GM12873 (cell line): Measurements from ENCODE around the gene RNF13.
A peak's percentile ranks its signal among the peaks of the same experiment; 100 is the strongest.

ENCODE experiments used
- TF ChIP-seq, protein P1 (sequence below): IDR thresholded peaks from 2 replicates; pipeline ENCODE4 v1.5.1; 2012; ENCODE audit warnings: low read depth, mild to moderate bottlenecking, moderate library complexity, low read length, control low read depth; ENCODE audit not compliant: insufficient read depth; ENCODE audit errors: missing control alignments

RNF13 gene

DNA sequence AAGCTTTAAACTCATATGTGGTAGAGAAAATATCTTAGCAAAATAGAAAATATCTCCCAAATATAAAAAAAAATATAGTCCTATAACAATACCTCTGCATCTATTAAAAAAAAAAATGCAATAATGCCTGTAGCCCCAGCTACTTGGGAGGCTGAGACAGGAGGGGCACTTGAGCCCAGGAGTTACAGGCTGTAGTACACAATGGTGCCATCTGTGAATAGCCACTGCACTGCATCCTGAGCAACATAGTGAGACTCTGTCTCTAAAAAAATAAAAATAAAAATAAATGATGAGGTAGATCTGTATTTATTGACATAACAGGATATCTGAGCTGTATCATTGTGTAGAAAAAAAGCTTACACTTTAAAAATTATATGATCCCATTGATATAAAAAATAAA lies 87.3 kb downstream of the RNF13 start:
- TF ChIP-seq, protein P1, sequence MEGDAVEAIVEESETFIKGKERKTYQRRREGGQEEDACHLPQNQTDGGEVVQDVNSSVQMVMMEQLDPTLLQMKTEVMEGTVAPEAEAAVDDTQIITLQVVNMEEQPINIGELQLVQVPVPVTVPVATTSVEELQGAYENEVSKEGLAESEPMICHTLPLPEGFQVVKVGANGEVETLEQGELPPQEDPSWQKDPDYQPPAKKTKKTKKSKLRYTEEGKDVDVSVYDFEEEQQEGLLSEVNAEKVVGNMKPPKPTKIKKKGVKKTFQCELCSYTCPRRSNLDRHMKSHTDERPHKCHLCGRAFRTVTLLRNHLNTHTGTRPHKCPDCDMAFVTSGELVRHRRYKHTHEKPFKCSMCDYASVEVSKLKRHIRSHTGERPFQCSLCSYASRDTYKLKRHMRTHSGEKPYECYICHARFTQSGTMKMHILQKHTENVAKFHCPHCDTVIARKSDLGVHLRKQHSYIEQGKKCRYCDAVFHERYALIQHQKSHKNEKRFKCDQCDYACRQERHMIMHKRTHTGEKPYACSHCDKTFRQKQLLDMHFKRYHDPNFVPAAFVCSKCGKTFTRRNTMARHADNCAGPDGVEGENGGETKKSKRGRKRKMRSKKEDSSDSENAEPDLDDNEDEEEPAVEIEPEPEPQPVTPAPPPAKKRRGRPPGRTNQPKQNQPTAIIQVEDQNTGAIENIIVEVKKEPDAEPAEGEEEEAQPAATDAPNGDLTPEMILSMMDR, result no peak

DNA sequence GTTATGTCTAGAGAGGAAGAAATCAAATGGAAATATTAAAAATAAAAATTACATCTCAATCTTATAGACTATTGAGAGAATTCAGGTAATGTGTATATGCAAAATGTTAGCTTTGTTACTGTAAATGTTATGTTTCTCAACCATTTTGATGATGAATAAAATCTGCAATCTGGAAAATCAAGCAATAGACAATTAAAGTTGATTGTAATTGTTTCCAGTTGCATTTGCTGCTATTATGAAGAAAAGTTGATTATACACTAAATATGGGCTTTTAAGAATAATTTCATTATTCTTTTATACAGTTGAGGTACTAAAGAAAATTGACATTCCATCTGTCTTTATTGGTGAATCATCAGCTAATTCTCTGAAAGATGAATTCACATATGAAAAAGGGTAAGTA lies 88.8 kb downstream of the RNF13 start:
- TF ChIP-seq, protein P1, result no peak

DNA sequence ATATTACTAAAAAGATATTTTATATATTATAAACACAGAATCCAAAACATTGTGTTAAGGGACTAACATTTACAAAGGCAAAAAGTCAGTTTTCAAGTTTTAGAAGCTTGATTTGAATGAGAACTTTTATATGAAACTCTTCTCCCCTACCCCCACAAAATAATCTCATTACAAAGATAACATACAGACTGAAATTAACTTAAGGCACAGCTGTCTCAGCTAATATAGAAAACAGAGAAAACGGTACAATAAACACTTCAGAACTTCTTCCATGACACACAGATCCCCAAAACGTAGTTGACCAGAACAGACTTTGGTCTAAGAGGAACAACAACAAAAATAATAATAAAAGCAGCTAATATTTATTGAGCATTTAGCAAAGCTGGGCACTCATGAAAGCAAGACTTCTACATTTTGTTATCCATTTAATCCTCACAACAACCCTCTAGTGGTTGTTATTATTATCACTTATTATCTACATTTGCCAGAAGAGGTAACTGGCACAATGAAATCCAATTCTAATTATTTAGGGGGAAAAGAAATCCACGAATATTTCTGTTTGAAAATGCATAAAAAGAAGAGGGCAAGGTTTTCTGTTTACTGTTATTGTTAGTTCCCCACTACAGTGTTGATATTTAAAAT lies 89.6 kb downstream of the RNF13 start:
- TF ChIP-seq, protein P1, result peak; percentile 19

DNA sequence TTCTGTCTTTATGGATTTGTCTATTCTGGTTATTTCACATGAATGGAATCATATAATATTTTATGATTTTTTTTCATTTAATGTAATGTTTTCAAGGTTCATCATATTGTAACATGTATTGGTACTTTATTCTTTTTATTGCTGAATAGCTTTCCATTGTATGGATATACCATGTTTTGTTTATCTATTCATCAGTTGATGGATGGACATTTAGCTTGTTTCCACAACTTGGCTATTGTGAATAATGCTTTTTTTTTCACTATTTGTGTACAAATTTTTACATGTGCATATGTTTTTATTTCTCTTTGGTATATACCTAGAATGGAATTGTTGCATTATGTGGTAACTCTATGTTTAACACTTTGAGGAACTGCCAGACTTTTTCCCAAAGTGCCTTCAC lies 93.0 kb downstream of the RNF13 start:
- TF ChIP-seq, protein P1, result no peak

DNA sequence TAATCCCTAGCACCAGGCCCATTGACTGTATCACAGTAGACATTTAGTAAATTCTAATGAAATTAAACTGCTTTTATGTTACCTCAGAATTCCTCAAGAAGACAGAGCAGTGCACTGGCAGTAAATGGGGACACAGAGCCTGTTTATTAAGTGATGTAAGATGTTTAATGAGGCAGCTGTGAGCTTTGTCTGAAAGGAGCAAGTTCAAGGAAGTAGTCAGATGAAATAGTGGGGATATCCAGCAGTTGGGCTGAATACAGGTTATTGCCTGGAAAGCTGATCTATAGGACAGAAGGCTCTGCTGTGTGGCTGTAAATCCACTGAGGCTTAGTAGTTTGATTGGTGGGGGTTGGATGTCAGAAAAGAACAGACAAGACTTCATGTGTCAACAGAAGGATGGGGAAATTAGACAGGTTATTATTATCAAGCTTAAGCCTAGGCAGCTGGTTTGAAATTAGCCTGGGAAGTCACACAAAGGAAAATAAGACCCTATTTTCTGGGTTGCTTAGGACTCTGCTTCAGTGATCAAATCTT lies 95.5 kb downstream of the RNF13 start:
- TF ChIP-seq, protein P1, result no peak

DNA sequence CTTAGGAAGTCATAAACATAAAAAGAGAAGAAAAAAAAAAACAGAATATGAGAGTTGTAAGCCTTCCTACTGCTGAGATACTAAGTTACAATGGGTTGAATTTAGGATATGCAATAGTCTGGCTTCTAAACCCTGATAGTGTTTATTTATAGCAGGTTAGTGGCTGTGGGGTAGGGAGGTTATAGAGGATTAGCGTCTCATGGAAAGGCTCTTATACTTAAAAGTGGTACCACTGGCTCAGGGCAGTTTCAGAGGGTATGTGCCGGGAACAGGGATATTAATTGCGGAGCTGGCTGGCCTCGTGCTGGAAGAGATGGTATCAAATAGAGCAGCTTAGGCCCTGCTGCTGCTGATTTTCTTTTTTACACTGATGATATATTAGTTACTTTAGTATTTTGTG lies 96.9 kb downstream of the RNF13 start:
- TF ChIP-seq, protein P1, result no peak

DNA sequence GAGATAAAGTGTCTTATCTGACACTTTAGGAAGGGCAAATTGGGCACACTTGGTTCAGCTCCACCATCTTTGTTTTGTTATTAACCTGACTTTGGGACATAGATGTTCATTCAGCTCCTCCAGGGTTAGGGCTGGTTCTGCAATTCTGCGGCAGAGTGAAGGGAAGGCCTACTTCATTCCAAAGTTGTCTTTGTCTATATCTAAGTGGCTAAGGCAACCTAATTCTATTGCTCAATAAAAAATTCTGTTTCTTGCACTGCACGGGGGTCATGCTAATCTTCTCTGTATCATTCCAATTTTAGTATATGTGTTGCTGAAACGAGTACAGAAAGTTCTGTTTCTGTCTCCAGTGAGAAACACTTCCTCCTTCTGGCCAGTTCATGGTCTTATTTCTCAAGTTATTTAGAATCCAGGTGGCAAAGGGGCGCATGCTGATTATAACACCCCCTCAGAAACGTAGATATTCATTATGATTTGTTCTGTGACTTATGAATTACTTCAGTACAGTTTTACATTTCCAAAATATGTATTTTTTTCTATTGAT lies 104.2 kb downstream of the RNF13 start:
- TF ChIP-seq, protein P1, result no peak
